HepG2 (cell line): ENCODE measurements around the gene LRBA. TPM values are rescaled to one million over a fixed set of nuclear protein-coding genes. Genes with fewer than 3 reads are reported as not detected.

ENCODE experiments used
- ATAC-seq: fragments of 200-7000 bp; cut with Tn5 transposase; 3 replicates; pipeline ENCODE4 v1.9.1; 2020; ENCODE audit warnings: mild to moderate bottlenecking, moderate library complexity
- BruUV-seq: library from RNA; stranded (reverse); fragments of 400-500 nt; replicated peaks from 2 replicates; lab custom pipeline; 2021; lab: Mats Ljungman, UMichigan
- CTCF ChIA-PET: fragments of 300-600 bp; formaldehyde crosslinking; extraction: SDS; loops from one replicate; lab custom pipeline; 2021; ENCODE audit warnings: low total read pairs, inconsistent platforms, low intra/inter-chr PET ratio; lab: Yijun Ruan, JAX
- POLR2A ChIA-PET: fragments of 350-600 bp; sonication (Branson Sonifier 250); formaldehyde crosslinking; loops from one replicate; lab custom pipeline; 2020; ENCODE audit warnings: antibody characterized with exemption, inconsistent platforms; lab: Yijun Ruan, JAX
- DNase-seq: peaks from one replicate; pipeline ENCODE4 v3.0.0-alpha.2; 2015; ENCODE audit warnings: low spot score
- FAIRE-seq: peaks from 3 replicates; lab custom pipeline; 2011; peaks lifted over from hg19 to GRCh38; lab: Jason Lieb, UNC
- H2AFZ ChIP-seq: one replicate; pipeline ENCODE4 v1.6.1; 2011; ENCODE audit warnings: low read length, inconsistent platforms
- H3K27ac ChIP-seq: fragments of 300-600 bp; 3 replicates; pipeline ENCODE4 v1.8.0; 2011; ENCODE audit warnings: mixed run types, mild to moderate bottlenecking, mixed read lengths, low read length, inconsistent platforms; ENCODE audit not compliant: insufficient read depth; ENCODE audit errors: extremely low read length
- H3K27me3 ChIP-seq, 2 experiments: fragments of 200-600 bp in 1 of 2; 2 replicates in 1 of 2; 3 replicates in 1 of 2; pipeline versions ENCODE4 v1.6.0 to v1.8.0; 2011; ENCODE audit warnings: low read length in 2 of 2, mild to moderate bottlenecking in 2 of 2, moderate library complexity in 2 of 2, inconsistent platforms in 1 of 2; ENCODE audit not compliant: insufficient read depth in 2 of 2, control insufficient read depth in 1 of 2
- H3K36me3 ChIP-seq, 2 experiments: fragments of 200-600 bp in 1 of 2; replicated peaks in 1 of 2; 2 replicates in 1 of 2; 3 replicates in 1 of 2; pipeline versions ENCODE4 v1.5.1 to v1.8.0; 2011; ENCODE audit warnings: low read length in 2 of 2, inconsistent platforms in 1 of 2; ENCODE audit not compliant: insufficient read depth in 2 of 2, control insufficient read depth in 1 of 2
- H3K4me1 ChIP-seq: 2 replicates; pipeline ENCODE4 v1.5.1; 2012; ENCODE audit warnings: low read length, inconsistent platforms; ENCODE audit not compliant: insufficient read depth
- H3K4me2 ChIP-seq: 2 replicates; pipeline ENCODE4 v1.6.0; 2011; ENCODE audit warnings: low read depth, low read length, inconsistent platforms
- H3K4me3 ChIP-seq, 3 experiments: fragments of 200-600 bp in 1 of 3; sonication (generic), shearing (Covaris generic) in 1 of 3; replicated peaks in 1 of 3; 2 replicates each; pipeline ENCODE4 v1.5.1; 2011 to 2016; ENCODE audit warnings: low read length in 3 of 3, inconsistent platforms in 2 of 3, low read depth in 2 of 3, mild to moderate bottlenecking in 2 of 3, control low read depth in 1 of 3, mixed read lengths in 1 of 3; ENCODE audit not compliant: insufficient read depth in 1 of 3
- H3K79me2 ChIP-seq: one replicate; pipeline ENCODE4 v1.6.1; 2011; ENCODE audit warnings: low read length, inconsistent platforms; ENCODE audit not compliant: insufficient read depth
- H3K9ac ChIP-seq: 2 replicates; pipeline ENCODE4 v1.6.0; 2011; ENCODE audit warnings: mild to moderate bottlenecking, low read depth, low read length, inconsistent platforms; ENCODE audit not compliant: insufficient read depth
- H3K9me3 ChIP-seq: 2 replicates; pipeline ENCODE4 v1.5.1; 2012; ENCODE audit warnings: mild to moderate bottlenecking, low read length
- H4K20me1 ChIP-seq: 2 replicates; pipeline ENCODE4 v1.6.0; 2011; ENCODE audit warnings: inconsistent platforms, mild to moderate bottlenecking, low read length, moderate library complexity; ENCODE audit not compliant: insufficient read depth
- CEBPB ChIP-seq: IDR thresholded peaks from 2 replicates; pipeline ENCODE4 v1.6.1; 2011; ENCODE audit warnings: low read depth, low read length, improper control_type of control experiment, borderline replicate concordance
- CEBPG ChIP-seq: IDR thresholded peaks from 2 replicates; pipeline ENCODE4 v1.6.1; 2016
- FOXK2 ChIP-seq: fragments of 450-650 bp; IDR thresholded peaks from 2 replicates; pipeline ENCODE4 v1.6.1; 2016
- GMEB2 ChIP-seq: IDR thresholded peaks from 2 replicates; pipeline ENCODE4 v1.6.1; 2016; ENCODE audit warnings: missing biosample characterization, missing genetic modification reagents, low read depth
- KLF6 ChIP-seq: IDR thresholded peaks from 2 replicates; pipeline ENCODE4 v1.8.0; 2016; ENCODE audit warnings: missing biosample characterization, missing genetic modification reagents
- MLLT10 ChIP-seq: sonication (generic); formaldehyde crosslinking; IDR thresholded peaks from 2 replicates; pipeline ENCODE4 v1.4.0; 2020; ENCODE audit warnings: missing genetic modification reagents
- NFE2 ChIP-seq: sonication (generic); formaldehyde crosslinking; IDR thresholded peaks from 2 replicates; pipeline ENCODE4 v1.4.0; 2020; ENCODE audit warnings: missing genetic modification reagents
- PHF5A ChIP-seq: IDR thresholded peaks from one replicate; pipeline ENCODE4 v1.6.1; 2018; ENCODE audit warnings: low read depth, missing genetic modification reagents; ENCODE audit not compliant: unreplicated experiment
- RCOR2 ChIP-seq: IDR thresholded peaks from 2 replicates; pipeline ENCODE4 v1.6.1; 2016; ENCODE audit warnings: missing biosample characterization, missing genetic modification reagents
- SOX6 ChIP-seq, 2 experiments: fragments of 450-650 bp in 1 of 2; sonication (generic) in 1 of 2; formaldehyde crosslinking in 1 of 2; IDR thresholded peaks; 2 replicates each; pipeline versions ENCODE4 v1.4.0 to v1.6.1; 2017 to 2020; ENCODE audit warnings: antibody characterized with exemption in 1 of 2, mild to moderate bottlenecking in 1 of 2, missing genetic modification reagents in 1 of 2
- ZBTB34 ChIP-seq: sonication (generic); formaldehyde crosslinking; IDR thresholded peaks from 2 replicates; pipeline ENCODE4 v1.8.0; 2022; ENCODE audit warnings: mild to moderate bottlenecking, missing genetic modification reagents
- ZNF224 ChIP-seq: sonication (generic); formaldehyde crosslinking; IDR thresholded peaks from 2 replicates; pipeline ENCODE4 v1.5.0; 2020; ENCODE audit warnings: mild to moderate bottlenecking, missing genetic modification reagents
- ZNF441 ChIP-seq: sonication (generic); formaldehyde crosslinking; IDR thresholded peaks from 2 replicates; pipeline ENCODE4 v1.7.0; 2021; ENCODE audit warnings: missing genetic modification reagents, borderline replicate concordance
- ZNF761 ChIP-seq: sonication (generic); formaldehyde crosslinking; conservative IDR thresholded peaks from 2 replicates; pipeline ENCODE4 v1.4.0; 2020; ENCODE audit warnings: mild to moderate bottlenecking, missing genetic modification reagents
- ZNF83 ChIP-seq: sonication (generic); formaldehyde crosslinking; IDR thresholded peaks from 2 replicates; pipeline ENCODE4 v1.4.0; 2020; ENCODE audit warnings: missing genetic modification reagents, mild to moderate bottlenecking, borderline replicate concordance
- WGBS: methylation state at CpG from one replicate; pipeline ENCODE4 v1.1.6; 2017; ENCODE audit warnings: low lambda C conversion rate; 5-methylcytosine and 5-hydroxymethylcytosine counted together
- in situ Hi-C: cut with HindIII; loops from 2 replicates; pipeline ENCODE4 v1.10.0; 2017; ENCODE audit warnings: low pct_unique_long_range_greater_than_20kb; ENCODE audit not compliant: extremely low pct_ligation_motif_present
- intact Hi-C: fragments of 100-400 bp; cut with micrococcal nuclease; formaldehyde crosslinking; loops from one replicate; pipeline ENCODE4 v1.10.0; 2022; ENCODE audit not compliant: unreplicated experiment
- polyA plus RNA-seq, 8 experiments: library from polyadenylated mRNA; depleted of rRNA in 3 of 8; stranded (reverse) in 7 of 8; unstranded in 1 of 8; fragments of >200 nt; fragmentation: Illumina TruSeq in 4 of 8; extraction: Trizol in 4 of 8; gene quantifications; 2 replicates each; pipeline versions ENCODE4 v1.2.1 to v1.2.3, GENCODE V29; 2011 to 2016; ENCODE audit warnings: low read depth in 4 of 8, missing spikeins in 1 of 8, mixed read lengths in 1 of 8; ENCODE audit not compliant: insufficient read depth in 1 of 8
- total RNA-seq, 5 experiments: library from RNA; depleted of rRNA; stranded (reverse); fragments of >200 nt; fragmentation: Illumina TruSeq; extraction: Trizol; gene quantifications; 2 replicates each; pipeline ENCODE4 v1.2.3, GENCODE V29; 2016; ENCODE audit warnings: low read depth in 1 of 5
- TF ChIP-seq, protein P1 (sequence below): sonication (generic); formaldehyde crosslinking; IDR thresholded peaks from 2 replicates; pipeline ENCODE4 v1.4.0; 2020; ENCODE audit warnings: low read depth, mild to moderate bottlenecking, missing genetic modification reagents
- TF ChIP-seq, protein P2 (sequence below): sonication (generic); formaldehyde crosslinking; conservative IDR thresholded peaks from 2 replicates; pipeline ENCODE4 v1.8.0; 2022; ENCODE audit warnings: missing genetic modification reagents

The LRBA gene
- total and polyA plus RNA-seq, 2 of the 13 experiments (the other 11 are each of a cell fraction or from before 2014, with no cell fraction given), result 21.0 to 37.2 TPM

DNA sequence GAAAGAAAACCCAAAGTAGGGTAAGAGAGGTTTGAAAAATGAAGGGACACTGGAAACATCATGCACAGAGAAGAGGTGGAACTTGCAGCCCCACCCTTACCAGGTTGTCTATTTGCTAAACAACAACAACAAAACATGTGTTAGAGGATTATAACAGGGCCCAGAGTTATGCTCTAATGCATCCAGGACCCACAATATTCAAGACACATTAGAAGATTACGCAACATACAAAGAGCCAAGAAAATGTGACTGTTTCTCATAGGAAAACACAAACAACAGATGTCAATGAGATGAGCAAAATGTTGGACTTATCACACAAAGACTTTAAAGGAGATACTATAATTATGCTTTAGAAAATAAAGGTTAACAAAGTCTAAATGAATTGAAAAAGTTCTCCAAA, 128.5 kb downstream of the LRBA start:
- TF ChIP-seq, protein P1, sequence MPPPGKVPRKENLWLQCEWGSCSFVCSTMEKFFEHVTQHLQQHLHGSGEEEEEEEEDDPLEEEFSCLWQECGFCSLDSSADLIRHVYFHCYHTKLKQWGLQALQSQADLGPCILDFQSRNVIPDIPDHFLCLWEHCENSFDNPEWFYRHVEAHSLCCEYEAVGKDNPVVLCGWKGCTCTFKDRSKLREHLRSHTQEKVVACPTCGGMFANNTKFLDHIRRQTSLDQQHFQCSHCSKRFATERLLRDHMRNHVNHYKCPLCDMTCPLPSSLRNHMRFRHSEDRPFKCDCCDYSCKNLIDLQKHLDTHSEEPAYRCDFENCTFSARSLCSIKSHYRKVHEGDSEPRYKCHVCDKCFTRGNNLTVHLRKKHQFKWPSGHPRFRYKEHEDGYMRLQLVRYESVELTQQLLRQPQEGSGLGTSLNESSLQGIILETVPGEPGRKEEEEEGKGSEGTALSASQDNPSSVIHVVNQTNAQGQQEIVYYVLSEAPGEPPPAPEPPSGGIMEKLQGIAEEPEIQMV (CRISPR knock-in tag), result no peak
- TF ChIP-seq ZNF224 (CRISPR knock-in tag), result no peak
- no peak for TF ChIP-seq FOXK2
- TF ChIP-seq CEBPG (CRISPR knock-in tag), result peak; percentile 42; the same call in 1 of the 2 replicates
- TF ChIP-seq PHF5A, result no peak
- TF ChIP-seq MLLT10 (CRISPR knock-in tag), result no peak
- peak; percentile 90 for TF ChIP-seq CEBPB
- TF ChIP-seq ZBTB34 (CRISPR knock-in tag), result no peak
- TF ChIP-seq GMEB2 (CRISPR knock-in tag), result no peak
- no peak for TF ChIP-seq ZNF761 (CRISPR knock-in tag)
- no peak for TF ChIP-seq NFE2 (CRISPR knock-in tag)
- no peak for TF ChIP-seq ZNF441
- TF ChIP-seq RCOR2 (CRISPR knock-in tag), result no peak
- TF ChIP-seq KLF6 (CRISPR knock-in tag), result no peak
- TF ChIP-seq ZNF83 (CRISPR knock-in tag), result no peak
- TF ChIP-seq, protein P2, sequence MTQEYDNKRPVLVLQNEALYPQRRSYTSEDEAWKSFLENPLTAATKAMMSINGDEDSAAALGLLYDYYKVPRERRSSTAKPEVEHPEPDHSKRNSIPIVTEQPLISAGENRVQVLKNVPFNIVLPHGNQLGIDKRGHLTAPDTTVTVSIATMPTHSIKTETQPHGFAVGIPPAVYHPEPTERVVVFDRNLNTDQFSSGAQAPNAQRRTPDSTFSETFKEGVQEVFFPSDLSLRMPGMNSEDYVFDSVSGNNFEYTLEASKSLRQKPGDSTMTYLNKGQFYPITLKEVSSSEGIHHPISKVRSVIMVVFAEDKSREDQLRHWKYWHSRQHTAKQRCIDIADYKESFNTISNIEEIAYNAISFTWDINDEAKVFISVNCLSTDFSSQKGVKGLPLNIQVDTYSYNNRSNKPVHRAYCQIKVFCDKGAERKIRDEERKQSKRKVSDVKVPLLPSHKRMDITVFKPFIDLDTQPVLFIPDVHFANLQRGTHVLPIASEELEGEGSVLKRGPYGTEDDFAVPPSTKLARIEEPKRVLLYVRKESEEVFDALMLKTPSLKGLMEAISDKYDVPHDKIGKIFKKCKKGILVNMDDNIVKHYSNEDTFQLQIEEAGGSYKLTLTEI, result no peak
- no peak for TF ChIP-seq SOX6 (IDR thresholded peaks at IDR 0.05)
- TF ChIP-seq SOX6 (CRISPR knock-in tag; IDR thresholded peaks at IDR 0.05), result no peak
- 97% methylated on average over 1 of the region's 1 CpG for WGBS
- Histone ChIP-seq H3K27me3 (no peaks in the 10 kb centered on the region), H3K4me3 (no peak overlapping the region), H3K27ac (no peak overlapping the region), H2AFZ (no peak overlapping the region), H3K4me1 (no peaks in the 10 kb centered on the region), H3K9ac (no peak overlapping the region), H3K79me2 (no peaks in the 10 kb centered on the region), H3K4me2 (no peak overlapping the region), H3K36me3 (no peaks in the 10 kb centered on the region; a peak in 1 of 5 replicates), H3K9me3 (no peaks in the 10 kb centered on the region), H4K20me1 (no peaks in the 10 kb centered on the region)
- no TSS peak for BruUV-seq
- ChIA-PET CTCF (no interaction called here), POLR2A (no interaction called here)
- DNase-seq (no peak), FAIRE-seq (no peak), ATAC-seq (no peak)
- in situ Hi-C loops, result no loop called here
- intact Hi-C loops, result no loop called here
